ENCODE measurements around the gene THSD4.

GRCh38 chr15:71682001-71682400 is 566.7 kb downstream of the THSD4 start:
- no peak for TF ChIP-seq EZH2 (IDR thresholded peaks at IDR 0.05; ENCODE audit: low read depth)
- no peak for TF ChIP-seq CTCF (conservative IDR thresholded peaks at IDR 0.05)
